HEK293T (cell line): Measurements from ENCODE around the gene CLEC4G.

ENCODE experiments used
- CTCF ChIA-PET: fragments of 350-600 bp; formaldehyde crosslinking; extraction: SDS; loops from one replicate; lab custom pipeline; 2021; ENCODE audit warnings: antibody characterized with exemption, inconsistent platforms; lab: Yijun Ruan, JAX
- POLR2A ChIA-PET: fragments of 350-600 bp; formaldehyde crosslinking; extraction: SDS; loops from one replicate; lab custom pipeline; 2020; ENCODE audit warnings: antibody characterized with exemption, inconsistent platforms; lab: Yijun Ruan, JAX
- DNase-seq: peaks from one replicate; pipeline ENCODE4 v3.0.0; 2012; ENCODE audit warnings: mixed read lengths; ENCODE audit errors: extremely low spot score
- ARNT ChIP-seq: fragments of 450-650 bp; IDR thresholded peaks from 2 replicates; pipeline ENCODE4 v1.6.1; 2017; ENCODE audit warnings: mild to moderate bottlenecking
- BHLHE40 ChIP-seq: fragments of 450-650 bp; IDR thresholded peaks from 2 replicates; pipeline ENCODE4 v1.6.1; 2016; ENCODE audit warnings: mild to moderate bottlenecking, moderate library complexity, borderline replicate concordance
- CTBP1 ChIP-seq: fragments of 450-650 bp; IDR thresholded peaks from 2 replicates; pipeline ENCODE4 v1.6.1; 2016; ENCODE audit warnings: borderline replicate concordance
- ELF4 ChIP-seq: fragments of 450-650 bp; IDR thresholded peaks from 2 replicates; pipeline ENCODE4 v1.6.1; 2017; ENCODE audit warnings: antibody characterized with exemption
- FOXA1 ChIP-seq: fragments of 450-650 bp; IDR thresholded peaks from 2 replicates; pipeline ENCODE4 v1.6.1; 2016; ENCODE audit warnings: mild to moderate bottlenecking
- FOXK2 ChIP-seq: fragments of 450-650 bp; IDR thresholded peaks from 2 replicates; pipeline ENCODE4 v1.6.1; 2016; ENCODE audit warnings: mild to moderate bottlenecking
- FOXM1 ChIP-seq: fragments of 450-650 bp; IDR thresholded peaks from 2 replicates; pipeline ENCODE4 v1.6.1; 2017; ENCODE audit warnings: mild to moderate bottlenecking, borderline replicate concordance
- HDGF ChIP-seq: fragments of 450-650 bp; IDR thresholded peaks from 2 replicates; pipeline ENCODE4 v1.6.1; 2017; ENCODE audit warnings: antibody characterized with exemption, borderline replicate concordance
- L3MBTL2 ChIP-seq: fragments of 450-650 bp; conservative IDR thresholded peaks from 2 replicates; pipeline ENCODE4 v1.6.1; 2016; ENCODE audit warnings: mild to moderate bottlenecking
- LEF1 ChIP-seq: fragments of 450-650 bp; IDR thresholded peaks from 2 replicates; pipeline ENCODE4 v1.6.1; 2017; ENCODE audit warnings: mild to moderate bottlenecking, borderline replicate concordance
- NFRKB ChIP-seq: fragments of 450-650 bp; IDR thresholded peaks from 2 replicates; pipeline ENCODE4 v1.6.1; 2016; ENCODE audit warnings: mild to moderate bottlenecking, moderate library complexity
- SP1 ChIP-seq: fragments of 450-650 bp; IDR thresholded peaks from 2 replicates; pipeline ENCODE4 v1.6.1; 2017
- SUZ12 ChIP-seq: fragments of 450-650 bp; IDR thresholded peaks from 2 replicates; pipeline ENCODE4 v1.6.1; 2016; ENCODE audit warnings: mild to moderate bottlenecking
- TARDBP ChIP-seq: fragments of 450-650 bp; IDR thresholded peaks from 2 replicates; pipeline ENCODE4 v1.6.1; 2016
- ZNF384 ChIP-seq: fragments of 450-650 bp; IDR thresholded peaks from 2 replicates; pipeline ENCODE4 v1.6.1; 2016
- TF ChIP-seq, protein P1 (sequence below): fragments of 450-650 bp; IDR thresholded peaks from 2 replicates; pipeline ENCODE4 v1.6.1; 2016

Gene CLEC4G

DNA sequence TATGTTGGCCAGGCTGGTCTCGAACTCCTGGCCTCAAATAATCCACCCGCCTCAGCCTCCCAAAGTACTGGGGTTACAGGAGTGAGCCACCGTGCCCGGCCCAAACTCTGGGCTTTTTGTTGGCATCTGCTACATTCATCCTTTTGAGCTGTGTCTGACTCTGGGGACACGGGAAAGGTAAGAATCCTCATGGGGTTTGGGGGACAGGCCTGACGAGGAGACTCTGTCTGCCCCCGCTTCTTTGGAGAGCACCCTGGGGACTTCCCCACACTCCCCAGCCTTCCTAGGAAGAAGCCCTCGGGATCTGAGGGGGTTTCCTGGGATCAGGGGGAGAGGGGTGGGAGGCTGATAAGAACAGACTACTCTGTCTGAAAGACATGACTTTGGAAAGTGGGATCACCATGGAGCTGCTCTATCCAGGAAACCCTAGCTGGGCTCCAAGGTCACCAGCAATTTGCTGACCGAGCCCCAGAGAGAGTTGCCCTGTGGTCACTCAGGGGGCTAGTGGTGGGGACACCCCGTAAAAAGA, 21.9 kb downstream of the CLEC4G start:
- no peak for TF ChIP-seq SP1
- no peak for TF ChIP-seq BHLHE40
- no peak for TF ChIP-seq TARDBP
- TF ChIP-seq SUZ12 = no peak
- no peak for TF ChIP-seq FOXA1
- no peak for TF ChIP-seq ARNT
- no peak for TF ChIP-seq ZNF384
- TF ChIP-seq, protein P1, sequence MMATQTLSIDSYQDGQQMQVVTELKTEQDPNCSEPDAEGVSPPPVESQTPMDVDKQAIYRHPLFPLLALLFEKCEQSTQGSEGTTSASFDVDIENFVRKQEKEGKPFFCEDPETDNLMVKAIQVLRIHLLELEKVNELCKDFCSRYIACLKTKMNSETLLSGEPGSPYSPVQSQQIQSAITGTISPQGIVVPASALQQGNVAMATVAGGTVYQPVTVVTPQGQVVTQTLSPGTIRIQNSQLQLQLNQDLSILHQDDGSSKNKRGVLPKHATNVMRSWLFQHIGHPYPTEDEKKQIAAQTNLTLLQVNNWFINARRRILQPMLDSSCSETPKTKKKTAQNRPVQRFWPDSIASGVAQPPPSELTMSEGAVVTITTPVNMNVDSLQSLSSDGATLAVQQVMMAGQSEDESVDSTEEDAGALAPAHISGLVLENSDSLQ = no peak
- TF ChIP-seq FOXM1 = no peak
- no peak for TF ChIP-seq L3MBTL2
- ChIA-PET POLR2A (no interaction called here), CTCF (no interaction called here)
- DNase-seq = no peak

DNA sequence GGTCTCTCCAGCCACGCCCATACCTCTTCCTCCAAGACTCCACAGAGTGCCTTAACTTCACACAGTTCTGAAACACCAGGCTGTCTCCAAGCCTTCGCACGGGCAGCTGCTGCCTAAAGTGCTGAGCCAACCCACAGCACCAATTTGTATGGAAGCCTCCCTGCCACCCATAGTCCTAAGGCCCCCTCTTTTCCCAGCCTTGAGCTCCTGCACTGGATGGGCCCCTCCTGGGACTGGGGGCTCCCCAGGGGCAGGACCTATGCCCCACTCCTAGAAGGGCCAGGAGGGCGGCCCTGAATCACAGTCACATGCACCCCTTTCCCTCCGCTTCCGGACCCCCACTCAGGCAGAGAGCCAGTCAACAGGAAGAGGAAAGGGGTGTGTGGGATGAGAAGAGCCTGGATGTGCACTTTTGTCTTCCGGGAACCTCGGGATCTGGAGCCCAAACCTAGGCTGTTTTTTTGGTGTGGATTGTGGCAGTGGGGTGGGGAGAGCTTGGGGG, 24.9 kb downstream of the CLEC4G start:
- ChIA-PET CTCF (no interaction called here), POLR2A (no interaction called here)
- no peak for DNase-seq
- TF ChIP-seq CTBP1 (no peak), FOXK2 (no peak), SP1 (no peak), ARNT (no peak), SUZ12 (no peak), HDGF (no peak), NFRKB (no peak), ELF4 (no peak), BHLHE40 (no peak), LEF1 (no peak)
- TF ChIP-seq, protein P1 = no peak

DNA sequence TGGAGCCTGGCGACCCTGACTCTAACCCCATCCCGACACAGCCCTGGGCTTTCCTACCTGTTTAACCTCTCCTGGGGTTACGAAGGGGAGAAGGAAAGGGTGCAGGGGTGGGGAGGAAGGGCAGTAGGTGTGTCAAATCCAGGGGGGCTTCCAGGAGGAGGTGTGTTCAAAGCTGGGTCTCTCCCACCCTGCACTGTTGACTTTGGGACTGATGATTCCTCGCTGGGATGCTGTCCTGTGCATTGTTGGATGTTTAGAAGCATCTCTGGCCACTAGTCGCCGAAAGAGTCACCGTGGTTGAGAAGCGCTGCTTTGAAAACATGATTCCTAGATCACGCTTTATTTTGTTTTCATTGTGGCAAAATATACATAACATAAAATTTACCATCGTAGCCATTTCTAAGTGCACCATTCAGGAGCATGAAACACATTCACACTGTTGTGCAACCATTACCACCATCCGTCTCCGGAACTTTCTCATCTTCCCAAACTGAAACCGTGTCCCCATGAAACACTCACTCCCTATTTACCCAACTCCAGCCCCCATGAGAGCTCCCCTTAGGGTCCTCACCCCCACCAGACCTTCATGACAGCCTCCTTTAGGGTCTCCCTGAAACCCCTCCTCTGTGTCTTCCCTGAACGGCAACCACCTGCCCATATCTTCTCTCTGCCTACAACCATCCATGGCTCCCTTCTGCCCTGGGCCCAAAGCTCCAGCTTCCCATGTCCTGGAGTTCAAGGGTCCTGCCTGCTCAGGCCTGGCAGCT, 25.5 kb downstream of the CLEC4G start:
- ChIA-PET POLR2A (no interaction called here), CTCF (no interaction called here)

DNA sequence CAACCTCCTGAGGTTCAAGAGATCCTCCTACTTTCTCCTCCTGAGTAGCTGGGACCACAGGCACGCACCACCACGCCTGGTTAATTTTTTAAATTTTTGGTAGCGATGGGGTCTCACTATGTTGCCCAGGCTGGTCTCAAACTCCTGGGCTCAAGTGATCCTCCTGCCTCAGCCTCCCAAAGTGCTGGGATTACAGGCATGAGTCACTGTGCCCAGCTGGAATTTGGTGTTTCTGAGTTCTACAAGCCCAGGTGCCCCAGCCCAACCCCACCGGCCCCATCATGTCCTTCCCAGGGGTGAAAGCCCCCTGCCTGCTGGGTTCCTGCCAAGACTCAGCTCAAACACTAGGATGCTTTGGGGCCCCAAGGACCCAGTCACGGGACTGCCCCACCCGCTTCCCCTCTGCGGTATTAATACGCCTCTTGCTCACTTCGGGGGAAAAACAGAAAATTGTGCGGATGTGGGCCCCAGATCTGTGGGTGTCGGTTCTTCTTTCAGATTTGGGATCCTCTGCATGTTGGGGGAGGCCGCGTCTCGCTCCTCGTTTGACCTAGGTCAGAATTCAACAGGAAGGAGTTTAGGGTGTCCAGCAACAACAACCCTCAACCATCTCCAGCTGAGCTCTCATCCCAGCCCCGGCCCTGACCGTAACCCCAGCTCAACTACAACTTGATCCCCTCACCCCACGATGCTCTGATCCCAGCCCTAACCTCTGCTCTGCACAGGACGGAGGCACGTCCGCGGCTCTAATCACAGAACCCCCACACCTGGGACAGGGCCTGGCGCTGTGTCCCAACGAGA, 26.3 kb downstream of the CLEC4G start:
- POLR2A ChIA-PET = no interaction called here
- CTCF ChIA-PET = no interaction called here
- DNase-seq = no peak
- TF ChIP-seq CTBP1 = no peak
- no peak for TF ChIP-seq ZNF384
- TF ChIP-seq L3MBTL2 = no peak
- no peak for TF ChIP-seq FOXK2
- no peak for TF ChIP-seq ELF4
- TF ChIP-seq SP1 = no peak

More for the DNA sequence above, 25.5 kb downstream of the CLEC4G start:
- no peak for DNase-seq
- TF ChIP-seq ZNF384 (no peak), SP1 (no peak), FOXK2 (no peak), NFRKB (no peak), FOXA1 (no peak)
- TF ChIP-seq, protein P1 = no peak

DNA sequence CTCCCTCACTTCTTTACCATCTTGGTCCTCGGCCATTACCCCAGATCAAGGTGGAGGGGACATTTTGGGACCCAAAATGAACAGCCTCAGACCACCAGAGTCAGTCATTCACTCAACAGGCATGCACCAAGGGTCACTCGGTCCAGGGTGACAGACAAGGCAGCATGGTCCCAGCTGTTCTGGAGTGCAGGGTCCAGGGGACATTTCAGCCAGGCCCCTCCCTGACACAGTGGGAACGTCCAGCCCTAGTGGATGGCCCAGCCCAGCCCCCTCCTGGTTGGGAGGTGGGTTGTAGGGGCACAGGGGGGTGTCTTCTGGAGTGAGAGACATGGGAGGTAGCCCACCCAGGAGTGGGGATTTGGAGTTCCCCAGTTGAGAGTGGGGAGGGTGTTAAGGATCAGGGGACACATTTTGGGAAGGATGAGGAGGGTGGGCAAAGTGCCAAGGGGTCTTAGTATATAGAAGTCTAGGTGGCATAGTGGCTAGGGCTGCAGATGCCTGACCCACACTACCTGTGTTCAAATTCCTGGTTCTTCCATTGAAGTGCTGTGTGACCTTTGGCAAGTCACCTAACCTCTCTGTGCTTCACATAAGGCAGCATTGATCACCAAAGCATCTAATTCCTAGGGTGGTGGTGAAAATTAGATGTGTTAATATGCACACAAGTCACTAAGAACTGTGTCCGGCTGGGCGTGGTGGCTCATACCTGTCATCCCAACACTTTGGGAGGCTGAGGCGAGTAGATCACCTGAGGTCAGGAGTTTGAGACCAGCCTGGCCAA, 27.4 kb downstream of the CLEC4G start:
- no peak for TF ChIP-seq SUZ12
- no peak for TF ChIP-seq BHLHE40
- TF ChIP-seq ZNF384 = no peak
- no peak for TF ChIP-seq FOXK2
- no peak for TF ChIP-seq L3MBTL2
- TF ChIP-seq ELF4 = no peak
- TF ChIP-seq HDGF = no peak
- TF ChIP-seq ARNT = no peak
- no peak for TF ChIP-seq TARDBP
- TF ChIP-seq, protein P1 = no peak
- no peak for TF ChIP-seq FOXA1
- no peak for TF ChIP-seq NFRKB
- TF ChIP-seq CTBP1 = no peak
- no peak for TF ChIP-seq LEF1
- TF ChIP-seq SP1 = no peak
- TF ChIP-seq FOXM1 = no peak
- DNase-seq = no peak
- ChIA-PET CTCF (interaction anchor here (0.7 kb wide), 1 partner anchor 60 kb away, joined by 3 read pairs; no protein-coding TSS in a partner anchor), POLR2A (no interaction called here)
